ENCODE measurements around the gene NFE2L3.
"Not testable (repeated sequence)": the region's sequence is repeated elsewhere in the genome, so short reads cannot be mapped to it uniquely, and the experiment has no call there.

The NFE2L3 gene

GRCh38 chr7:26181474-26182227 is 29.7 kb downstream of the NFE2L3 start:
- TF ChIP-seq EZH2phosphoT487 (IDR thresholded peaks at IDR 0.05; ENCODE audit: low read depth) (no peak), CTCF (IDR thresholded peaks at IDR 0.05; ENCODE audit: low read depth, low read length) (no peak)
- Histone ChIP-seq H3K27ac (ENCODE audit: low read length) (0 out of 2 replicates have a peak overlapping the region, but pooled peaks have one; percentile 14), H3K36me3 (replicated peaks; ENCODE audit: low read depth, low read length) (peaks cover 11% of the 10 kb centered on the region), H2AFZ (ENCODE audit: low read depth, low read length) (no peak overlapping the region), H3K4me2 (ENCODE audit: low read length) (no peak overlapping the region), H3K27me3 (ENCODE audit: low read depth, low read length) (no peaks in the 10 kb centered on the region), H3K4me3 (ENCODE audit: low read length) (no peak overlapping the region), H3K9me3 (ENCODE audit: insufficient read depth, low read length) (no peaks in the 10 kb centered on the region), H4K20me1 (ENCODE audit: insufficient read depth, low read length) (peaks cover 10% of the 10 kb centered on the region), H3K4me1 (ENCODE audit: low read length) (no peaks in the 10 kb centered on the region), H3K9ac (ENCODE audit: low read length) (no peak overlapping the region), H3K79me2 (ENCODE audit: low read length) (no peaks in the 10 kb centered on the region; the same call in 1 of the 2 replicates)

GRCh38 chr7:26182283-26182682 is 30.3 kb downstream of the NFE2L3 start:
- Histone ChIP-seq H3K4me2 (ENCODE audit: low read length) (no peak overlapping the region), H3K4me3 (ENCODE audit: low read length) (no peak overlapping the region), H3K9me3 (ENCODE audit: insufficient read depth, low read length) (no peaks in the 10 kb centered on the region), H3K4me1 (ENCODE audit: low read length) (no peaks in the 10 kb centered on the region), H3K36me3 (replicated peaks; ENCODE audit: low read depth, low read length) (peaks cover 11% of the 10 kb centered on the region), H3K27ac (ENCODE audit: low read length) (no peak overlapping the region; the same call in 1 of the 2 replicates), H2AFZ (ENCODE audit: low read depth, low read length) (no peak overlapping the region), H3K9ac (ENCODE audit: low read length) (no peak overlapping the region), H3K79me2 (ENCODE audit: low read length) (peaks cover under 1% of the 10 kb centered on the region; the same call in 1 of the 2 replicates), H4K20me1 (ENCODE audit: insufficient read depth, low read length) (peaks cover 10% of the 10 kb centered on the region), H3K27me3 (ENCODE audit: low read depth, low read length) (no peaks in the 10 kb centered on the region)
- TF ChIP-seq CTCF (IDR thresholded peaks at IDR 0.05; ENCODE audit: low read depth, low read length) (no peak), EZH2phosphoT487 (IDR thresholded peaks at IDR 0.05; ENCODE audit: low read depth) (no peak)

GRCh38 chr7:26182706-26183105 is 30.7 kb downstream of the NFE2L3 start:
- H3K27ac ChIP-seq (ENCODE audit: low read length), result no peak overlapping the region; the same call in 1 of the 2 replicates
- no peak overlapping the region for H2AFZ ChIP-seq (ENCODE audit: low read depth, low read length)
- no peaks in the 10 kb centered on the region for H3K4me1 ChIP-seq (ENCODE audit: low read length)
- H4K20me1 ChIP-seq (ENCODE audit: insufficient read depth, low read length), result peaks cover 14% of the 10 kb centered on the region
- H3K79me2 ChIP-seq (ENCODE audit: low read length), result peaks cover 5% of the 10 kb centered on the region; the same call in 1 of the 2 replicates
- H3K9me3 ChIP-seq (ENCODE audit: insufficient read depth, low read length), result no peaks in the 10 kb centered on the region
- no peak overlapping the region for H3K4me2 ChIP-seq (ENCODE audit: low read length)
- H3K27me3 ChIP-seq (ENCODE audit: low read depth, low read length), result no peaks in the 10 kb centered on the region
- TF ChIP-seq CTCF (IDR thresholded peaks at IDR 0.05; ENCODE audit: low read depth, low read length) (no peak), EZH2phosphoT487 (IDR thresholded peaks at IDR 0.05; ENCODE audit: low read depth) (no peak)
- H3K4me3 ChIP-seq (ENCODE audit: low read length), result no peak overlapping the region
- no peak overlapping the region for H3K9ac ChIP-seq (ENCODE audit: low read length)
- peaks cover 15% of the 10 kb centered on the region for H3K36me3 ChIP-seq (replicated peaks; ENCODE audit: low read depth, low read length)

- Histone ChIP-seq H3K36me3 (replicated peaks; ENCODE audit: low read depth, low read length) (peaks cover 26% of the 10 kb centered on the region), H3K79me2 (ENCODE audit: low read length) (peaks cover 15% of the 10 kb centered on the region), H3K4me1 (ENCODE audit: low read length) (0 out of 2 replicates have a peak, but pooled peaks cover 3% of the 10 kb centered on the region), H3K9me3 (ENCODE audit: insufficient read depth, low read length) (no peaks in the 10 kb centered on the region), H3K9ac (ENCODE audit: low read length) (no peak overlapping the region), H3K27me3 (ENCODE audit: low read depth, low read length) (no peaks in the 10 kb centered on the region), H3K4me2 (ENCODE audit: low read length) (no peak overlapping the region), H4K20me1 (ENCODE audit: insufficient read depth, low read length) (peaks cover 23% of the 10 kb centered on the region), H2AFZ (ENCODE audit: low read depth, low read length) (no peak overlapping the region), H3K27ac (ENCODE audit: low read length) (peak overlapping the region; percentile 43), H3K4me3 (ENCODE audit: low read length) (no peak overlapping the region)
- no peak for TF ChIP-seq CTCF (IDR thresholded peaks at IDR 0.05; ENCODE audit: low read depth, low read length)
- TF ChIP-seq EZH2phosphoT487 (IDR thresholded peaks at IDR 0.05; ENCODE audit: low read depth), result no peak
Observed at GRCh38 chr7:26183545-26184280, 31.7 kb downstream of the NFE2L3 start.

GRCh38 chr7:26184281-26185101 is 32.5 kb downstream of the NFE2L3 start:
- Histone ChIP-seq H3K27ac (ENCODE audit: low read length) (peak overlapping the region; percentile 43), H3K79me2 (ENCODE audit: low read length) (peaks cover 20% of the 10 kb centered on the region), H4K20me1 (ENCODE audit: insufficient read depth, low read length) (peaks cover 31% of the 10 kb centered on the region), H3K36me3 (replicated peaks; ENCODE audit: low read depth, low read length) (peaks cover 33% of the 10 kb centered on the region)
- H2AFZ ChIP-seq (ENCODE audit: low read depth, low read length); H3K9me3 ChIP-seq (ENCODE audit: insufficient read depth, low read length); H3K9ac ChIP-seq (ENCODE audit: low read length); H3K4me2 ChIP-seq (ENCODE audit: low read length); H3K4me1 ChIP-seq (ENCODE audit: low read length); H3K27me3 ChIP-seq (ENCODE audit: low read depth, low read length); H3K4me3 ChIP-seq (ENCODE audit: low read length): not testable (repeated sequence)

All from OCI-LY3 (cell line).